GM19467 (cell line): Measurements from ENCODE around the gene CIB4.

Experiments
- ATAC-seq: cut with Tn5 transposase; IDR thresholded peaks from one replicate; pipeline ENCODE4 v1.9.1; 2021; ENCODE audit warnings: mild to moderate bottlenecking, moderate library complexity; ENCODE audit not compliant: unreplicated experiment

Gene CIB4

DNA sequence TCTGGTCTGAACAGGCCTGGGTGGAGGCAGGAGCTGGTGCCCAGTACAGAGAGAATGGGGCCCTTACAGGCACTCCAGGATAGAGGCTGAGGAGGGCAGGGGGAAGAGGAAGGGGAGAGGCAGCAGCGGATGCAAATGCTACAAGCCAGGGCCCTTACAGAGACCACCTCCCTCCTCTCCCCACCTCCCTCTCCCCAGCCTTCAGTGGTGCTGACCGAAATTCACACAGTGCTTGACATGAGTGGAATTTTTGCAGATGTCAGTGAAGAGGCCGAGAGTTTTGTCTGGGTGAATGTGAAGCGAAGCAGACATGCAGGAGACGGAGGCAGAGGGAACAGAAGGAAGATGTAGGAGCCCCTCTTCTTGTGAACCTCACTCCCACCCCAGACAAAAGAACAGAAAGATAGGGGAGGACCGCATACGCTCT, 31.9 kb downstream of the CIB4 start:
- no peak for ATAC-seq

DNA sequence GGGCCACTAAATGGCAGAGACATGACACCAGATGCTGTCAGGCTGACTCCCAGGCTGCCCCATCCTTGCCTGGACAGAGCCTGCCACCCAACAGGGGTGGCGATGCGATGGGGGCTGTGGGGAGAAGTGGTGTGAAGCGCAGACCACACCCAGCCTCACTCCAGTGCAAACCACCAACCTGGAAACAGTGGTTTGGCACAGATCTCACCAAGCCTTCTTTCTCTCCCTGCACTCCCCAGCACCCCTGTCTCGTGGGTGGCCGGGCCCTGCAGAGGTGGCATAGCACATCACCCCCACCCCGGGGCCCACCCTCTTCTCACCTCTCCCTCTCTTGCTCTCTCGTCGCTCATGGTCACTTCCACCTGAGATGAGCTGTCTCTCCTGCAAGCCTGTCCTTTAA, 32.6 kb downstream of the CIB4 start:
- ATAC-seq, result no peak

DNA sequence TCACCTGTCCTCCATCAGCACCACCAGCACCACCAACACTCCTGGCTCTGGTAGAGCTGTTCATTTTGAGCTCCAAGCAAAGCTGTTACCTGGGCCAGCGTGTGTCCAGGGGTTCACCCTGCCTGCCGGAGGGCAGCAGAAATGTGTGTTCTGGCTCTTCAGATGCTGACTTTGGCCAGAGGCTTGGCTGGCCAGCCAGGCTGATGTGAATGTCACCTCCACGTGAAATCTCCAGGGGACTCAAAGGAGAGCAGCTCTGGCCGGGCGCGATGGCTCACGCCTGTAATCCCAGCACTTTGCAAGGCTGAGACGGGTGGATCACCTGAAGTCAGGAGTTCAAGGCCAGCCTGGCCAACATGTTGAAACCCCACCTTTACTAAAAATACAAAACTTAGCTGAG, 33.5 kb downstream of the CIB4 start:
- ATAC-seq, result no peak

DNA sequence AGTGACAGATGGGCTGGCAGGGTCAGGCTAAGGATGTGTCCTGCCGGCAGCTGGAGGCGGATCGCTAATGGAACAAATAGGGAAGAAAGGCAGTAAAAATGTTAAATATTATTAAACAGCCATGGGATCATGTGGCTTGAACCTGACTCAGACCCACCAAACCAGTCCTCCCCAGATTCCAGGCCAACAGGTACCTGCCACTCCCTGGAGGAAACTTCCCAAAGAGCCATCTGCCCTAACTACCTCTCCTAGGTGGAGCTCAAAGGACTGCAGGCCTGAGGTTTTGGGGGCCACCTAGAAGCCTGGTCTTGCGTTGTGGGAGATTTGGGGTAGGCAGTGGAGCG, 34.3 kb downstream of the CIB4 start:
- no peak for ATAC-seq

DNA sequence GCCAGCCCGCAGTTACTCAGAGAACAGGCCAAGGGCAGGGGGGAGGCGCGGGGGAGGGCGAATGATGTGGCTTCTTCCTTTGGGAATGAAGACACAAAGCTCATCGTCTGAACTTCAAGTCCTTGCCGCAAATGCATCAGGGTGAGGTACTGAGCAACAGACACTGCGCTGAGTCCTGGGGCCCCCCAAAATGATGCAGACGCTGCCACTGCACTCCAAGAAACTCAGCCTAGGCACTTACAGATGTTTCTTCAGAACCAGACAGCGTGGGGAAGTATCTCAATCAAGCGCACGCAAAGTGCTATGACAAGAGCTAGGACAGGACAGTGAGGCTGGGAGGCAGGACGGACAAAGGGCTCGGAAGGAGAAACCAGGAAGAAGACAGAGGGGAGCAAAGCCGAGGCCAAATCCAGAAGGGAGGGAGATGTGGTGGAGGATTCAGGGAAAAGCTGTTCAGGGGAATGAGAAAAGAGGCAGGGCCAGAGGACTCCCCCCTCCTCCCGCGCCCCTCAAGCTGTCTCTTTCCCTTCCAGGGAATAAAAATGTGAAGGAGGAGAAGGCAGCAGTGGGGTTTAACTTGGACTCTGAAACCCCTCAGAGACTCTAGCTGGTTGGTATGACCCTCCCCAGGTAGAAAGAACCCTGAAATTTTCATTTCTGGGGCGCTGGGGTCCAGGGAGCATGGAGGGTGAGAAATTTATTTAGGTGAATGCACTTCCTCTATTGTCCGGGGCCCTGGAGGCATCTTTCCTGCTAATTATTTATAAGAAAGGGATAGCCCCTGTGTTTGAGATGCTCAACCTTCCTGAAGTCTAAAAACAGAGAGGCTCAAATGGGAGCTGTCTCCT, 34.9 kb downstream of the CIB4 start:
- ATAC-seq, result no peak

DNA sequence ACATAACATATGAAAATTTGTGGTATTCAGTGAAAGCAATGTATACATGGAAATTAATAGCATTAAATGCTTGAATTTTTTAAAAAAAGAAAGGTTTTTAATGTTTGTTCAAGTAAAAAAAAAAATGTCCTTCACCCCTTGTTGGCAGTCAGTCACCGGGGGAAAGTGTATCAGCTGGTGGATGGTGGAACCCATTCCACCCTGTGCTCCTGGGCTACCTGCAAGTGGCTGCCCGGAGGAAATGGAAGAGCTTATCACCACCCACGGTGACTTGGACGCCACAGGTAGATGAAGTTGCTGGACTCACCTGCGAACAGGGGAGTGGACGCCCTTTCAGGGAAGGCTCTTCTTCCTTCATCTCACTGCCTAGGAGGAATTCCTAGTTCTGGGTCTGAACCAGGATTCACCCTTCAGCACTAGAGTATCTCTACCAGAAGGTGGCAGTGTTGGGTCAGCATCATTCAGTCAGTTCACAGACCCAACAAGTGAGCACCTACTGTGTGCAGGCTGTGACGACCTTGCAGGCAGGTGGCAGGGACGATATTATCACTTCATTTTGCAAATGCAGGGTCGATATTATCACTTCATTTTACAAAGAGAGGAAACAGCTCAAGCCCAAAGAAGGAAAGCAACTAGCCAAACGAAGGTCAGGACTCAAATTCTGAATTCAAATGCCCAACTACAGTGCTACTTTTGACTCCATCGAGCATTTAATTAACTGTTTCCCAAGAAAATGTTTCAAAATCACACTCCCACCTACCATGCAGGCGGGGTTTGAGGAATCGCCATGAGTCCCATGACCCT, 35.8 kb downstream of the CIB4 start:
- no peak for ATAC-seq

DNA sequence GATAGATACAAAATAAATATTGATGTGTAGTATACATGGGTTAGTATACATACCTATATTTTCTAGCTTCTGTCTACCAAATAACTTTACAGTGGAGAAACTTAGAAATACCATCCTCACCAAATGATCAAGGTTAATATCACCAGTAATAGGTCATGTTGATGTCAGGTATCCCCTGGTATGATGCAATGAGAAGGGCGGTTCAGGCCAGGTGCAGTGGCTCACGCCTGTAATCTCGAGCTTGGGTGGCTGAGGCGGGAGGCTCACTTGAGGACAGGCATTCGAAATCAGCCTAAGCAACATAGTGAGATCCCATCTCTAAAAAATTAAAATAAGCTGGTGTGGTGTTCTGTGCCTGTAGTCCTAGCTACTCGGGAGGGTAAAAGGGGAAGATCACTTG, 38.6 kb downstream of the CIB4 start:
- ATAC-seq, result no peak

DNA sequence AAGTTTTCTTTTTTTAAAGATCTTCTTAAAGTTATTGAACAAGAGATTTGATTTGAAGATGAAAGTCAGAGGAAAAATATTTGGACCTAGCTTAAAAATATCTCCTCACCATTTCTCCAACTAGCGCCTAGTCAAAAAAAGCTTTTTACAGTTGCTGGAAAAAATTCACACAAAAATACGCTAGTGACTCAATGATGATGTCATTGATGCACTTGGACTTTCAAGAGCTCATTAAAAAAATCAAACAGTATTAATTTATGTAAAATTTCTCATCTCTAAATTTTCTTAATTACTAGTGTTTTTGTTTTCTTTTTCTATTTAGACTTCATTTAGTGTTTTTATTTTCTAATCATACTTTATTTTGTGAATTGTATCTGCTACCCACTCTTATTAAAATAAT, 41.8 kb downstream of the CIB4 start:
- no peak for ATAC-seq

DNA sequence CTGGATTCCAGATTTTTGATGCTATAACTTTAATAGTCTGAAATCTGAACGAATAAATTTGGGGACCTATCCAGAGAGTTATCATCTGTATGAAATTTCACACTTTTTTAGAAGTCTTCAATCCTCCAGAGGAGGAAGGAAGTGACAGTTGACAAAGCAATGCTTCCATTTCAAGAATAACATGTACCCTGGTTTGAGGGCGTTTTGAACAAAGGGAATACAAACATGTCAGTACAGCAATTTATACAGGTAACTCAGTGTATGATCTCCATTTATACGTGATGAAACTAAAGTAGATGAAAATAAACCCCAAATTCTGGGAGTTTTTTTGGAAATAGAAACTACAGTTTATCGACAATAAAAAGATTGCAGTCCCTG, 42.2 kb downstream of the CIB4 start:
- no peak for ATAC-seq

DNA sequence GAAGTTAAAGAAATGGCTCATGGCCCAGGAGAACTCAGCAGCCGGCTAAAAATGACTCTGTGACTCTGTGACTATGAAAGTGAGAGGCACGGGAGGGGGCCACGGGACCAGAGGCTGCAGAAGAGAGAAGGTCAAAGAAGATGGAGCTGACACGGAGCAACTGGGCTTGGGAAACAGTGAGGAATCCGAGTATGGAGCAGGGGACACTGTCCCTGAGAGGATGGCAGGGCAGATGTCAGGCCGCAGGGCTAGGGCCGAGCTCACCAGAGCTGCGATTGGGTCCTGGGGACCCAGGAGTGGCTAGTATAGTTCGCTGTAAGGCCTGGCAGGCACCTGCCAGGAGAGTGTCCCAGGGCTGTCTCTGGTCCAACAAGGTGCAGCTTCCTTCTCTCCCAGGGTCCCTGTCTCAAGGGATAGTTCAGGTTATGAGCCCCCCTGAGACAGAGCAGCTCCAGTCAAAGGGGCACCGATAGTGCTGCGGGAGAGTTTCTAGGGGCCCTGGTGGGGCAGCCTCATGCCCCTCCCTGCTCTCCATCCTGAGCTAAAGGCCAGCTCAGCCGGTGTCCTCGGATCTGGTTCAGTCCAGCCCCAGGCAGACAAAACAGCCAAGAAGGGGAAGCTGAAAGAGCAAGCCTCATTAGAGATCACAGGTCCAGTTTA, 42.7 kb downstream of the CIB4 start:
- ATAC-seq, result no peak

DNA sequence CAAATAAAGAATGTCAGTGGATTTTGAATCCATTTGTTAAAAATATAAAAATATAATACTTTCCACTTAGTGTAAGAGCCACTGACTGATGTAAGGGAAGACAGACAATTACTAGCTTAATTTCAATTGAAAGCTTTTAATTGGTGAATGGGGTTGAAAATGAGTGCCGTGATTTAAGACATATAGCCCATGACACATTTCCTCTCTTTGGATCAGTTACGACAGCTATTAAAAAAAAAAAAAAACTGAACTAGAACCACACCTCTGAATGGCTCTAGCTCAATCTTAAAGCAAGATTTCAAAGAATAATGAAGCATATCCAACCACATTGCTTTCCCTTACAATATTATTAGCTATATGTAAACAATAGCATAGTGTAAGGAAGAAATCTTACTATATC, 44.0 kb downstream of the CIB4 start:
- no peak for ATAC-seq

DNA sequence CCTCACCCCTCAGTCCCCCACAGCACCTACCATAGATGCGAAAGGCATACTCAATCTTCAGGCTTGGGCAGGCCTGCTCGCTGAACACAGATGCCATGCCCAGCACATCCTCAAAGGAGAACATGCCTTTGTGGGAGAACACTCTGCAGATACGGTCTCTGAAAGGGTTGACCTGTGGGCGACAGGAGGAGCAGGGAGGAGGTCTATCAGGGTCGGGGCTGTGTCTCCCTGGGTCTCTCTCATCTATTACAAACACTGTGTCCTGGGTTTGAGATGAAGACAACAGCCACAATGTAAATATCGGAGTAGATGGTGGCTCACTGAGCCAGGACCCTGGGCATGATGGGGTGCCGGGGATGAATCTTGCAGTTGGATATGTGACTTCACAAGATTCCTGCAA, 46.0 kb downstream of the CIB4 start:
- no peak for ATAC-seq

DNA sequence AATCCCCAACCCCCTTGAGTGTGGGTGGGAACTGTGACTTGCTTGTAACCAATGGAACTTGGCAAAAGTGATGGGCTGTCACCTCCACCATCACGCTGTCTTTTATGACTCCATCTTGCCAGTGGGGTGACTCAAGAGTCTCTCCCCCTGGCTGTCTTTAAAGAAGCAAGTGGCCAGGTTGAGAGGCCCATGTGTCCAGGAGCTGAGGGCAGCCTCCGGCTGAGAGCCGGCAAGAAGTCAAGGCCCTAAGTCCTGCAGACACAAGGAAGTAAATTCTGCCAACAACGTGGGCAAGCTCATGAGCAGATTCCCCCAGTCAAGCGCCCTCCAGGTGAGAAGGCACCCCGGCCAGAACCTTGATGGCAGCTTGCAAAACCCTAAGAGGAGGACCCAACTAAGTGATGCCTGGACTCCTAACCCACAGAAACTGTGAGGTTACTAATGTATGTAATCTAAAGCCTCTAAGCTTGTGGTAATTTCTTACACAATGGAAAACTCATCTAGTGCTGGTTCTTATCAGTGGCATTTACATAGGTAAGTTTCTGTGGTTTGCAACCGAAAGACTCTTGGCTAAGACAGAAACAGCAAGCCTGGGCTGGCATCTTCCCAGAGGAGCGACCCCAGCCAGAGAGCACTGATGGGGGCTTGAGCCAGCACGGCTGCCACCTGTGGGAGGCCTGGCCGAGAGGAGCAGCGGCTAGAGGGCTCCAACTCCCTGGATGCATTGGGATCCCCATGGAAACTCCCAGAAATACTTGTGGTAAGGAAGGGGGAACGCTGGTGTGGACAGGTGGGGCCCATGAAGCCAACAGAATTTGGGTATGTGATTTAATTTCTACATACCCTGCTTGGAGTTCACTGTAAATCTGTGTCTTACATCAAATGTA, 49.3 kb downstream of the CIB4 start:
- ATAC-seq, result no peak

DNA sequence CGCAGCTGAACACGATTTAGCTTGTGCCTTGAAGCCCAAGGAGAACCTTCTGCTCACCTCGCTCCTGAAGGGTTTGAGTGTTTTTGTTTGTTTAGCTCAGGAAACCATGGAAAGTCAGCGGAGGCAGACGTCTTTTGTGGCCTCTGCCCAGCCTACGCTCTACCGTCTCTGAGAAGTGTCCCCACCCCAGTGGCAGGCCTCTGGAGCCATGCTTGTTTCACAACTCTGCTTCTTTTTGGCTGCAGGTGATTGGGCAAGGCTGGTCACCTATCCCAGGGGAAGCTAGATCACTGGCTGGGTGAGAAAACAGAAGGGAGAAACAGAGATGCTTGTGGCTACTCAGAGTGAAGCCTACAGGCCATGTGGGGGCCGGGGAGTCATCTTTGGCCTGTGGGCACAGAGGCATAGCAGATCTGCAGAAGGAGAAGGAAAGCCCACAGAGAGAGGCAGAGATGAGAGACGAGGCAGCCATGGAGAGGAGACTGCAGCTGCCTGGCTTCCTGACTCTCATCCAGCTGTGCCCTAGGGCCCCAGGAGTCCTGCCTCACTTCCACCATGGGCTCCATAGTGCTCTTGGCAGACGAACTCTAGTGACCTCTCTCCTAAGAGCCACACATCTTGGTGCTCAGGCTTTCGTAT, 50.1 kb downstream of the CIB4 start:
- no peak for ATAC-seq

DNA sequence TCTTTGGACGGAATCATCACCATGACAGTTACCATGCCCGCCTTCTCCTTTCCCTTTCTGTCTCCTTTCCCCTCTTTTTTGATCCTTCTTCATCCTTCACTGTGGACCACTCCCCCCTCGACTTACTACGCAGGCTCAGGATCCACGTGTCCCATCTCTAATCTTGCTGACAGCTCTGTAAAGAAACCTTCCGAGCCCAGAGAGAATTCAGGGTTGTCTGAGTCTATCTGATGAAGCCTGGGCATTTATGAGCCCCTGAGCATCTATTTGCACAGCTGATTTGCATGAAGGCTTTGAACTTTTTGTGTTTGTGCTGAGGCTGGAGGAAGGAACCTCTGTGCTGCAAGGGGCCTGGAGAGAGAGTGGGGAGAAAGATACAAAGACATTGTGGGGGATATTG, 50.7 kb downstream of the CIB4 start:
- no peak for ATAC-seq

DNA sequence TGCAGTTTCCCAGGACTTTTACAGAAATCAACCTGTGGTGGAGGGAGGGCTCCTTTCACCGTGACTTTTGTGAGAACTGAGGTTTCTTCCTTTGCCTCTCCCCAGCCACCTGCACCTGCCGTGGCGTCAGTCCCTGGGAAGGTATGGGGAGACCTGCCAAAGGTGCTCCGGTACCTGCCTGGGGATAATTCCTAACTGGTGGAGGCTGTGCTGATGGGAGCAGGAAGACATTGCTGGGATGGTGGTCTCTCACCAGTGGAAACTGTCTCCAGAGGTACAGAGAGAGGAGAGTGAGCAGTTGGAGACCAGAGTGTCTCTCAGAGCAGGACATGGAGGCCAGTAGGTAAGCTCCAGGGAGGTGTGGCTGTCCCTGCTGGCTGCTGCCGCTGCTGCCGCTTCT, 52.6 kb downstream of the CIB4 start:
- no peak for ATAC-seq

DNA sequence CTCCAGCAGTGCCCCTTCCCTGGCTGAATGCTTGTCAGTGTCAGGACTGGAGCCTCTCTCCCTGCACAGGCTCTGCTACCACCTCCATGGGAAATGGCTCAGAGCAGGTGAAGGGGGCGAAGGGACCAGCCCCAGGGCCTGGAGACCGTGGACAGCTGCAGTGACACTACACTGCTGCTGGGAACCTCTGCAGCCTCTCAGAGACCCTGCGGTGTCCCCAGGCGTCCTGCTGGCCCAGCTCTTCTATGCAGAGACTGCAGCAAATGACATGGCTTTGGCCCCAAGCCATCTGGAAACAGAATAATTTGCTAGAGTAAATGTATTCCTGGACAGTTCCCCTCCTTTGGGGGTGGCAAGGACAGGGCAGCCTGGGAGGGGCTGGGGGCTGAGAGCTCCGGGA, 53.2 kb downstream of the CIB4 start:
- ATAC-seq, result no peak

DNA sequence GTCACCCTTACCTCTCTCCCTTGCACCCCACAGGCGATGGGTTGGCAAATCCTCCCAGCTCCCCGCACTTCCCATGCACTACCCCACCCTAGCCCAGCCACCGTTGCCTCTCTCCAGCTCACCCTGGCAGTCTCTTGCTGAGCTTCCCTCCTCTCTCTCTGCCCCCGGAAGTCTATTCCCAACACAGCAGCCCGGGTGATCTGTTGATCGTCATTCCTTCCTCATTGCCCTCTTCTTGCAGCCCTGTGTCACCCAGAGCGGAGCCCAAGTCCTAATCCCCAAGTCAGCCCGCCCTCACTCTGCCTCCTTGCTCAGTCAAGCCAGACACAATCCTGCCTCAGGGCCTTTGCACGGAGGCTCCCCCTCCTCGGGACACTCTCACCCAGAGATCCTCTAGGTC, 55.2 kb downstream of the CIB4 start:
- no peak for ATAC-seq

DNA sequence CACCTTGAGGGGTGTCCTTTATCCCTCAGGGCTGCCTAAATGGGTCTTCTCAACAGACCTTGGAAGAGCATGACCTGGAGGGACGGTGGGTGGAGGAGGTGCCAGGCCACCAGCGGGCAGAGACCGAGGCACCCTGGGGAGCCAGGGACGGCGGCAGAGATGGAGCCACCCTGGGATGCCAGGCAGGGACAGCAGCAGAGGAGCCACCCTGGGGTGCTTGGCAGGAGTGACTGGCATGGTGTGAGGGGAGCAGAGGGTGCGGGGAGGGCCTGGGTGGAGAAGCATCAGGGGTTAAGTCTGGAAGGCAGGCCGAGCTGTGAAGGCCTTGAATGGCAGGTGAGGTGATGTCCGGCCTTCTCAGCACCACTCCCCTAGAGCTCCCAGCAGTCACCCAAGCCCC, 56.1 kb downstream of the CIB4 start:
- ATAC-seq, result no peak

DNA sequence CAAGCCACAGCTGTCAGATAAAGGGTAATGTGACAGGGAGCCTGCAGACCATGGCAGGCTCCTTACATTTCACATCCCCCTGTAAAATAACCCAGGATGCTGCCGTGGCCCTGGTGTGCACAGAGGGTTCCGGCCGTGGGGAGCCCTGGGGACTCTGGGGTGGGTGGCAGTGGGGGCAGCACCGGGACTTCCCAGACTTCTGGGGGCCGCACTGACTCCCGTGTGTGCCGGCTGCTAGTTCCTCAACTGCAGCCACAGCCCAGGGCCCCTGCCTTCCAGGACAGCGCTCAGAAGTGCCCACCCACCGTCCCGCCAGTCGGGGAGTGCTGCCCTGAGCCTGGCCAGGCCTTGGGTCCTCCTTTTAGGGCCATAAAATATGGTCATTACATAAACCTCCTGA, 56.5 kb downstream of the CIB4 start:
- ATAC-seq, result no peak

DNA sequence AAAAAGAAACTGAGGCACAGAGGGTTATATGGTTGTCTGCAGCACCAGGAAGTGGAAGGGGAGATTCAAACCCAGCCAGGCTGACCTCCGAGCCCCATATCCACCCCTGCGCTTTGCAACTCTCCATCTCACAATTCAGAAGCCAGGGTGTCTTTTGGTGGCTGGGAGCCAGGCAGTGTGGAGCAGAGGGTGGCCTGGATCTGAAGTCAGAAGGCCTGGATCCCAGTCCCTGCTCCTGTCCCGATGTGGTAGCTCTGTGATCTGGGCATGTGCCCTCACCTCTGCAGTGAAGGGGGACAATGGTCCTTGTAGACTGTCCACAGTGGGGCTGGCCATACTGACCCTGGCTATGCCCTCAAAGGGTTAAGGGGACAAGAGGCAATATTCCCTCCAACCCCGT, 57.0 kb downstream of the CIB4 start:
- no peak for ATAC-seq
